GM06990 (cell line): ENCODE data around the gene TBXA2R.

ENCODE experiments used
- DNase-seq: peaks from one replicate; pipeline ENCODE4 v3.0.0-alpha.2; 2011; ENCODE audit not compliant: insufficient read length; ENCODE audit errors: extremely low read depth
- H3K27me3 ChIP-seq: replicated peaks from 2 replicates; pipeline ENCODE4 v1.6.0; 2011; ENCODE audit warnings: low read length; ENCODE audit not compliant: control insufficient read depth, insufficient read depth
- H3K36me3 ChIP-seq: 2 replicates; pipeline ENCODE4 v1.5.1; 2011; ENCODE audit warnings: low read length; ENCODE audit not compliant: control insufficient read depth, insufficient read depth
- H3K4me3 ChIP-seq: replicated peaks from 2 replicates; pipeline ENCODE4 v1.5.1; 2011; ENCODE audit warnings: low read depth, mild to moderate bottlenecking, control low read depth, low read length
- TF ChIP-seq, protein P1 (sequence below): IDR thresholded peaks from 2 replicates; pipeline ENCODE4 v1.5.1; 2011; ENCODE audit warnings: low read length, control low read depth, mild to moderate bottlenecking, inconsistent platforms; ENCODE audit not compliant: insufficient read depth, poor library complexity, severe bottlenecking

Gene TBXA2R

DNA sequence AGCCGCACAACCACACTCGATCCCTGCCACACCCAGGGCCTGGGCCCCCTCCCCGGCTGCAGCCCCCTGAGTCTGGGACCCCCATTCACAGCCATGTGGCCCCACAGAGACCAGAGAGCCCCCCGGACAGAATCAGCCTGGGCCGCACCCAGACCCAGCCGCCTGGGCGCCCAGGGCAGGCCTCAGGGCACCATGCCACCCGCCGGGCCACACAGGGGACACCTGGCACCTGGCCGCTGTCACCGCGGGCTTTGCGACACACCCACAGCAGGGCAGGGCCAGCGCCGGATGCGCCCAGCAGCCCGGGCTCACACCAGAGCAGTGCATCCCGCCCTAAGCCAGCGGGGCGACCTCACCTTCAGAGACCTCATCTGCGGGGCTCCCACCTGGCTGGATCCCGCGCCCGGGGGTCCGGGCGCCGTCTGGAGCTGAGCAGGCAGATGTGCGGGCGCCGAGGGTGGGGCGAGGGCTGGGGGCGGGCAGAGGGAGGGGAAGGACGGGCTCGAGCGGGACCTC lies 443 bp downstream of the TBXA2R start:
- TF ChIP-seq, protein P1, sequence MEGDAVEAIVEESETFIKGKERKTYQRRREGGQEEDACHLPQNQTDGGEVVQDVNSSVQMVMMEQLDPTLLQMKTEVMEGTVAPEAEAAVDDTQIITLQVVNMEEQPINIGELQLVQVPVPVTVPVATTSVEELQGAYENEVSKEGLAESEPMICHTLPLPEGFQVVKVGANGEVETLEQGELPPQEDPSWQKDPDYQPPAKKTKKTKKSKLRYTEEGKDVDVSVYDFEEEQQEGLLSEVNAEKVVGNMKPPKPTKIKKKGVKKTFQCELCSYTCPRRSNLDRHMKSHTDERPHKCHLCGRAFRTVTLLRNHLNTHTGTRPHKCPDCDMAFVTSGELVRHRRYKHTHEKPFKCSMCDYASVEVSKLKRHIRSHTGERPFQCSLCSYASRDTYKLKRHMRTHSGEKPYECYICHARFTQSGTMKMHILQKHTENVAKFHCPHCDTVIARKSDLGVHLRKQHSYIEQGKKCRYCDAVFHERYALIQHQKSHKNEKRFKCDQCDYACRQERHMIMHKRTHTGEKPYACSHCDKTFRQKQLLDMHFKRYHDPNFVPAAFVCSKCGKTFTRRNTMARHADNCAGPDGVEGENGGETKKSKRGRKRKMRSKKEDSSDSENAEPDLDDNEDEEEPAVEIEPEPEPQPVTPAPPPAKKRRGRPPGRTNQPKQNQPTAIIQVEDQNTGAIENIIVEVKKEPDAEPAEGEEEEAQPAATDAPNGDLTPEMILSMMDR: no peak
- no peak overlapping the region; the same call in 1 of the 2 replicates for H3K4me3 ChIP-seq

DNA sequence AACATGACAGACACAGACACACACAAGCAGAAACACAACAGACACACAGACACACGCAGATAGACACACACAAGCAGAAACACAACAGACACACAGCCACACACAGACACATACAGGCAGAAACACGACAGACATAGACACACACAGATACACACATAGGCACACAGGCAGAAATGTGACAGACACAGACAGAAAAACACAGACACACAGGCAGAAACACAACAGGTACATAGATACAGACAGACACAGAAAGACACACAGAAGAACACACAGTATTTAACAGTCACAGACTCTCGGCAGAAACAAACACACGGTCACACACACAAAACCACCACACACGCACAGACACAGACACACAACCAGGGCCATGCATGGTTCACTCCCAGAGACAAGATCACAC lies 905 bp downstream of the TBXA2R start:
- no peak for DNase-seq
- no peaks in the 10 kb centered on the region for H3K27me3 ChIP-seq
- TF ChIP-seq, protein P1: no peak
- H3K4me3 ChIP-seq: no peak overlapping the region
- peaks cover 2% of the 10 kb centered on the region; the same call in 1 of the 2 replicates for H3K36me3 ChIP-seq

More for the DNA sequence above, 443 bp downstream of the TBXA2R start:
- DNase-seq: no peak
- H3K27me3 ChIP-seq: no peaks in the 10 kb centered on the region
- peaks cover 6% of the 10 kb centered on the region for H3K36me3 ChIP-seq

DNA sequence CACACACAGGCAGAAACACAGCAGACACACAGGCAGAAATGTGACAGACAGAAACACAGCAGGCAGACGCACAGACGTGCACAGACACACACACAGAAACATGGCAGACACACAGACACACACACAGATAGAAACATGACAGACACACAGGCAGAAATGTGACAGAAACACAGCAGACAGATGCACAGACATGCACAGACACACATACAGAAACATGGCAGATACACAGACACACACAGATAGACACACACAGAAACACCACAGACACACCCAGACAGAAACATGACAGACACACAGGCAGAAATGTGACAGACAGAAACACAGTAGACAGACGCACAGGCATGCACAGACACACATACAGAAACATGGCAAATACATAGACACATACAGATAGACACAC lies 1.3 kb downstream of the TBXA2R start:
- no peak overlapping the region for H3K4me3 ChIP-seq
- peaks cover 2% of the 10 kb centered on the region; the same call in 1 of the 2 replicates for H3K36me3 ChIP-seq
- DNase-seq: no peak
- no peaks in the 10 kb centered on the region for H3K27me3 ChIP-seq
- TF ChIP-seq, protein P1: no peak

DNA sequence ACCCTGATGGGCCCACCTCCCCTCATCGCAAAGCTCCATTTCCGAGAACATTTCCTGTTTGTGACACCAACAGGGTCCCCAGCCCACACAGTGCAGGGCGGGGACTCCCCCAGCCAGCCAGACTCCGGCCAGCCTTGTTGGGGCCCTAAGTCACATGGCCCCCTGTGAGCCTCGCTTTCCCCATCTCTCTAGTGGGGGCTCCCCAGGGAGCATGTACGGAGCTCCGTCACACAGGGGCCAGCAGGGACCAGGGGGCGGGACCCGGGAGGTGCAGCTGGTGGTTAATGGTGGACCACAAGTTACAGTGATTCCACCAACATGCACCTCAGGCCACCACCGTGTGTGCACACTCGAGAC lies 1.7 kb downstream of the TBXA2R start:
- Histone ChIP-seq H3K27me3 (no peaks in the 10 kb centered on the region), H3K36me3 (no peaks in the 10 kb centered on the region), H3K4me3 (no peak overlapping the region)
- TF ChIP-seq, protein P1: no peak
- no peak for DNase-seq

DNA sequence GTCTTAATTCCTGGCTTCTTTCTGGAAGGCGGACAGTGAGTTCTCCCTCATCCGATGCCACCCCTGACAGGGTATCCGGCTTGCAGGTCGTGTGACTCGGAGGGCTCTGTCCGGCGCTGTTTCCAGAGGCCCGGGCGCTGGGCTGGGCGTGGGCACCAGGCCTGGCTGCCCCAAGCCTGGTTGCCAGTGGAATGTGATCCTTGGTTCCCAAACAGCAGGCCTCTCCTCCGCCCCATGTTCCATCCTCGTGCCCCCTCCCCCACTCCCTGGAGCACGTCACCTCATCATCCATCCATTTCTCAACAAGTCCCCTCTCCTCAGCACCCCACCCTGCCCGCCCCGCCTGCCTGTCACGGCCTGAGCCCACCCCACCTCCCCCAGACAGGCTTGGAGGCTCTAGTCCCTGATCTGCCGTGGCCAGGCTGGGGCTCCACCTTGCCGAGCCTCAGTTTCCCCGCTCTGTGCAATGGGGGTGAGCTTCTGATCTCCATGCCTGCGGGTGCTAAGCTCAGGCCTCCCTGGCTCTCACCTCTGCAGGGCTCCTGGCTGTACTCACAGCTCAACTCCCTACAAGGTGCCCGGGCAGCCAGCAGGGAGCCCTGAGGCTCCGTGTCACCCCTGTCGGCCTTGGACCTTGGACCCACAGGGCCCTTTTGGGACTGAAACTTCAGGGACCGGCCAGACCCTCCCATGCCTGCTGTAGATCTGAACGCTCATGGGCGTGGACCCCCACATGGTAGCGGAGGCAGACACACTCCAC lies 2.3 kb downstream of the TBXA2R start:
- no peak for DNase-seq
- Histone ChIP-seq H3K36me3 (no peaks in the 10 kb centered on the region), H3K27me3 (no peaks in the 10 kb centered on the region), H3K4me3 (no peak overlapping the region)
- TF ChIP-seq, protein P1: no peak
